ENCODE measurements around the gene RLBP1.

DNA sequence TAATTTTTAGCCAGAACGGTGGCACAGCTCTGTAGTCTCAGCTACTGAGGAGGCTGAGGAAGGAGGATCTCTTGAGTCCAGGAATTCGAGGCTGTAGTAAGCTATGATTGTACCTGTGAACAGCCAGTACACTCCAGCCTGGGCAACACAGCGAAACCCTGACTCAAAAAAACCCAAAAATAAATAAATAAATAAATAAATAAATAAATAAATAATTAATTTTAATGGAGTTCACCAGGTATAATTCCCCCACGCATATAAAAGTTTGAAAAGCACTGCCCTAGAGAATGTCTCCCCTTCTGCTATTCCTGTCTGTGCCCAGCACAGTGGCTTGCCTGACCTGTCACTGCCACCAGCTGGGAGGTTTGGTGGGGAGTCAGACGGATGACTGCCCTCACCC lies 4.2 kb upstream of the RLBP1 start:
- TF ChIP-seq, protein P1, sequence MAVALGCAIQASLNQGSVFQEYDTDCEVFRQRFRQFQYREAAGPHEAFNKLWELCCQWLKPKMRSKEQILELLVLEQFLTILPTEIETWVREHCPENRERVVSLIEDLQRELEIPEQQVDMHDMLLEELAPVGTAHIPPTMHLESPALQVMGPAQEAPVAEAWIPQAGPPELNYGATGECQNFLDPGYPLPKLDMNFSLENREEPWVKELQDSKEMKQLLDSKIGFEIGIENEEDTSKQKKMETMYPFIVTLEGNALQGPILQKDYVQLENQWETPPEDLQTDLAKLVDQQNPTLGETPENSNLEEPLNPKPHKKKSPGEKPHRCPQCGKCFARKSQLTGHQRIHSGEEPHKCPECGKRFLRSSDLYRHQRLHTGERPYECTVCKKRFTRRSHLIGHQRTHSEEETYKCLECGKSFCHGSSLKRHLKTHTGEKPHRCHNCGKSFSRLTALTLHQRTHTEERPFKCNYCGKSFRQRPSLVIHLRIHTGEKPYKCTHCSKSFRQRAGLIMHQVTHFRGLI (tag by site-specific recombination; IDR thresholded peaks at IDR 0.05): no peak
- TF ChIP-seq, protein P2, sequence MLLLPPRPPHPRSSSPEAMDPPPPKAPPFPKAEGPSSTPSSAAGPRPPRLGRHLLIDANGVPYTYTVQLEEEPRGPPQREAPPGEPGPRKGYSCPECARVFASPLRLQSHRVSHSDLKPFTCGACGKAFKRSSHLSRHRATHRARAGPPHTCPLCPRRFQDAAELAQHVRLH (tag by site-specific recombination; IDR thresholded peaks at IDR 0.05): no peak
- TF ChIP-seq, protein P3, sequence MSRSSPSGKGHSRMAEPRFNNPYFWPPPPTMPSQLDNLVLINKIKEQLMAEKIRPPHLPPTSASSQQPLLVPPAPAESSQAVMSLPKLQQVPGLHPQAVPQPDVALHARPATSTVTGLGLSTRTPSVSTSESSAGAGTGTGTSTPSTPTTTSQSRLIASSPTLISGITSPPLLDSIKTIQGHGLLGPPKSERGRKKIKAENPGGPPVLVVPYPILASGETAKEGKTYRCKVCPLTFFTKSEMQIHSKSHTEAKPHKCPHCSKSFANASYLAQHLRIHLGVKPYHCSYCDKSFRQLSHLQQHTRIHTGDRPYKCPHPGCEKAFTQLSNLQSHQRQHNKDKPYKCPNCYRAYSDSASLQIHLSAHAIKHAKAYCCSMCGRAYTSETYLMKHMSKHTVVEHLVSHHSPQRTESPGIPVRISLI (tag by site-specific recombination; IDR thresholded peaks at IDR 0.05): no peak
- TF ChIP-seq ZNF660 (tag by site-specific recombination; IDR thresholded peaks at IDR 0.05) (no peak), ZNF596 (tag by site-specific recombination; IDR thresholded peaks at IDR 0.05) (no peak), ZNF23 (tag by site-specific recombination; IDR thresholded peaks at IDR 0.05; ENCODE audit: borderline replicate concordance) (no peak), SETDB1 (IDR thresholded peaks at IDR 0.05; ENCODE audit: insufficient read length, low read length) (no peak), ZNF571 (tag by site-specific recombination; IDR thresholded peaks at IDR 0.05) (no peak)
- TF ChIP-seq, protein P4, sequence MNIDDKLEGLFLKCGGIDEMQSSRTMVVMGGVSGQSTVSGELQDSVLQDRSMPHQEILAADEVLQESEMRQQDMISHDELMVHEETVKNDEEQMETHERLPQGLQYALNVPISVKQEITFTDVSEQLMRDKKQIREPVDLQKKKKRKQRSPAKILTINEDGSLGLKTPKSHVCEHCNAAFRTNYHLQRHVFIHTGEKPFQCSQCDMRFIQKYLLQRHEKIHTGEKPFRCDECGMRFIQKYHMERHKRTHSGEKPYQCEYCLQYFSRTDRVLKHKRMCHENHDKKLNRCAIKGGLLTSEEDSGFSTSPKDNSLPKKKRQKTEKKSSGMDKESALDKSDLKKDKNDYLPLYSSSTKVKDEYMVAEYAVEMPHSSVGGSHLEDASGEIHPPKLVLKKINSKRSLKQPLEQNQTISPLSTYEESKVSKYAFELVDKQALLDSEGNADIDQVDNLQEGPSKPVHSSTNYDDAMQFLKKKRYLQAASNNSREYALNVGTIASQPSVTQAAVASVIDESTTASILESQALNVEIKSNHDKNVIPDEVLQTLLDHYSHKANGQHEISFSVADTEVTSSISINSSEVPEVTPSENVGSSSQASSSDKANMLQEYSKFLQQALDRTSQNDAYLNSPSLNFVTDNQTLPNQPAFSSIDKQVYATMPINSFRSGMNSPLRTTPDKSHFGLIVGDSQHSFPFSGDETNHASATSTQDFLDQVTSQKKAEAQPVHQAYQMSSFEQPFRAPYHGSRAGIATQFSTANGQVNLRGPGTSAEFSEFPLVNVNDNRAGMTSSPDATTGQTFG (tag by site-specific recombination; IDR thresholded peaks at IDR 0.05; ENCODE audit: borderline replicate concordance): no peak
- TF ChIP-seq, protein P5, sequence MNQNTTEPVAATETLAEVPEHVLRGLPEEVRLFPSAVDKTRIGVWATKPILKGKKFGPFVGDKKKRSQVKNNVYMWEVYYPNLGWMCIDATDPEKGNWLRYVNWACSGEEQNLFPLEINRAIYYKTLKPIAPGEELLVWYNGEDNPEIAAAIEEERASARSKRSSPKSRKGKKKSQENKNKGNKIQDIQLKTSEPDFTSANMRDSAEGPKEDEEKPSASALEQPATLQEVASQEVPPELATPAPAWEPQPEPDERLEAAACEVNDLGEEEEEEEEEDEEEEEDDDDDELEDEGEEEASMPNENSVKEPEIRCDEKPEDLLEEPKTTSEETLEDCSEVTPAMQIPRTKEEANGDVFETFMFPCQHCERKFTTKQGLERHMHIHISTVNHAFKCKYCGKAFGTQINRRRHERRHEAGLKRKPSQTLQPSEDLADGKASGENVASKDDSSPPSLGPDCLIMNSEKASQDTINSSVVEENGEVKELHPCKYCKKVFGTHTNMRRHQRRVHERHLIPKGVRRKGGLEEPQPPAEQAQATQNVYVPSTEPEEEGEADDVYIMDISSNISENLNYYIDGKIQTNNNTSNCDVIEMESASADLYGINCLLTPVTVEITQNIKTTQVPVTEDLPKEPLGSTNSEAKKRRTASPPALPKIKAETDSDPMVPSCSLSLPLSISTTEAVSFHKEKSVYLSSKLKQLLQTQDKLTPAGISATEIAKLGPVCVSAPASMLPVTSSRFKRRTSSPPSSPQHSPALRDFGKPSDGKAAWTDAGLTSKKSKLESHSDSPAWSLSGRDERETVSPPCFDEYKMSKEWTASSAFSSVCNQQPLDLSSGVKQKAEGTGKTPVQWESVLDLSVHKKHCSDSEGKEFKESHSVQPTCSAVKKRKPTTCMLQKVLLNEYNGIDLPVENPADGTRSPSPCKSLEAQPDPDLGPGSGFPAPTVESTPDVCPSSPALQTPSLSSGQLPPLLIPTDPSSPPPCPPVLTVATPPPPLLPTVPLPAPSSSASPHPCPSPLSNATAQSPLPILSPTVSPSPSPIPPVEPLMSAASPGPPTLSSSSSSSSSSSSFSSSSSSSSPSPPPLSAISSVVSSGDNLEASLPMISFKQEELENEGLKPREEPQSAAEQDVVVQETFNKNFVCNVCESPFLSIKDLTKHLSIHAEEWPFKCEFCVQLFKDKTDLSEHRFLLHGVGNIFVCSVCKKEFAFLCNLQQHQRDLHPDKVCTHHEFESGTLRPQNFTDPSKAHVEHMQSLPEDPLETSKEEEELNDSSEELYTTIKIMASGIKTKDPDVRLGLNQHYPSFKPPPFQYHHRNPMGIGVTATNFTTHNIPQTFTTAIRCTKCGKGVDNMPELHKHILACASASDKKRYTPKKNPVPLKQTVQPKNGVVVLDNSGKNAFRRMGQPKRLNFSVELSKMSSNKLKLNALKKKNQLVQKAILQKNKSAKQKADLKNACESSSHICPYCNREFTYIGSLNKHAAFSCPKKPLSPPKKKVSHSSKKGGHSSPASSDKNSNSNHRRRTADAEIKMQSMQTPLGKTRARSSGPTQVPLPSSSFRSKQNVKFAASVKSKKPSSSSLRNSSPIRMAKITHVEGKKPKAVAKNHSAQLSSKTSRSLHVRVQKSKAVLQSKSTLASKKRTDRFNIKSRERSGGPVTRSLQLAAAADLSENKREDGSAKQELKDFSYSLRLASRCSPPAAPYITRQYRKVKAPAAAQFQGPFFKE (tag by site-specific recombination; IDR thresholded peaks at IDR 0.05; ENCODE audit: borderline replicate concordance): no peak
- TF ChIP-seq, protein P6, sequence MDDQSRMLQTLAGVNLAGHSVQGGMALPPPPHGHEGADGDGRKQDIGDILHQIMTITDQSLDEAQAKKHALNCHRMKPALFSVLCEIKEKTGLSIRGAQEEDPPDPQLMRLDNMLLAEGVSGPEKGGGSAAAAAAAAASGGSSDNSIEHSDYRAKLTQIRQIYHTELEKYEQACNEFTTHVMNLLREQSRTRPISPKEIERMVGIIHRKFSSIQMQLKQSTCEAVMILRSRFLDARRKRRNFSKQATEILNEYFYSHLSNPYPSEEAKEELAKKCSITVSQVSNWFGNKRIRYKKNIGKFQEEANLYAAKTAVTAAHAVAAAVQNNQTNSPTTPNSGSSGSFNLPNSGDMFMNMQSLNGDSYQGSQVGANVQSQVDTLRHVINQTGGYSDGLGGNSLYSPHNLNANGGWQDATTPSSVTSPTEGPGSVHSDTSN (CRISPR knock-in tag; IDR thresholded peaks at IDR 0.05): no peak

Data from HEK293 (cell line).